ENCODE data around the gene RIOX2.

GRCh38 chr3:97959872-97960271 lies 12.4 kb downstream of the RIOX2 start:
- TF ChIP-seq CTCF (IDR thresholded peaks at IDR 0.05) (no peak), EP300 (IDR thresholded peaks at IDR 0.05) (no peak), POLR2A (IDR thresholded peaks at IDR 0.05; ENCODE audit: low read depth) (no peak), POLR2AphosphoS5 (IDR thresholded peaks at IDR 0.05) (no peak)

Data from esophagus muscularis mucosa (tissue), 4 donors.